ENCODE measurements around the gene LY6G5C. TPM values are rescaled to one million over a fixed set of nuclear protein-coding genes. Genes with fewer than 3 reads are reported as not detected.

Gene LY6G5C
- polyA plus RNA-seq, 3 donors = 4.8 to 7.3 (median 5.8) TPM

DNA sequence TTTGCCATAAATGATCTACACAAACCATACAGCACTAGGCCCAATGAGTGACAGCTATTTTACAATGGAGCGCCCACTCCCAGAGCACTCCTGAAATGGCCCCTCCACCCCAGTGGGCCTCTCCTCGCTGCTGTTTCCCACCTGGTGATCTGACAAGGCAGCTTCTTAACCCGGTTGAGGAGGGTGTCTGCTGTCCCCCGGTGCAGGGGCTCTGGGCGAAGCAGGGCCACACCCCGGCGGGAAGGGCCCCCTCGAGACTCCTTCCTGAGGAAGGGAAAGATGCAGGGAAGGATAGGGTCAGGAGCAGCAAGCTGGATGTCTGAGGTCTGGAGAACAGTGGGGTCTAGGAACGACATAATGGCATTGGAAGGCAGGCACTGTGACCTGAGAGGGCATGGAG, 12.0 kb upstream of the LY6G5C start:
- Histone ChIP-seq H3K27ac (ENCODE audit: low read depth in 1 of 2, low read length in 2 of 2) (no peak overlapping the region), H3K27me3 (ENCODE audit: control insufficient read depth in 2 of 2, insufficient read depth in 2 of 2, low read length in 2 of 2) (no peaks in the 10 kb centered on the region), H3K9me3 (replicated peaks in 1 of 2; ENCODE audit: control insufficient read depth in 1 of 2, insufficient read depth in 1 of 2, low read length in 2 of 2) (no peaks in the 10 kb centered on the region), H3K4me3 (replicated peaks in 1 of 3; ENCODE audit: low read depth in 2 of 3, low read length in 3 of 3) (no peak overlapping the region), H3K79me2 (ENCODE audit: insufficient read depth, low read length) (peaks cover 13% of the 10 kb centered on the region), H3K36me3 (replicated peaks in 1 of 2; ENCODE audit: control insufficient read depth in 1 of 2, insufficient read depth in 2 of 2, low read length in 2 of 2) (peaks cover 82 to 98% of the 10 kb centered on the region in 2 donors), H3K4me2 (replicated peaks; ENCODE audit: extremely low read depth, low read length, poor library complexity, severe bottlenecking) (no peak overlapping the region), H3K4me1 (ENCODE audit: control insufficient read depth in 1 of 2, insufficient read depth in 2 of 2, low read length in 2 of 2) (peaks cover 9 to 10% of the 10 kb centered on the region in 2 donors), H3K9ac (ENCODE audit: insufficient read depth, low read length, poor library complexity, severe bottlenecking) (no peak overlapping the region), H4K20me1 (ENCODE audit: insufficient read depth, low read length) (peaks cover 34% of the 10 kb centered on the region), H2AFZ (ENCODE audit: insufficient read depth, low read depth, low read length, poor library complexity, severe bottlenecking) (no peak overlapping the region)
- no peak for DNase-seq
- peaks cover 82 to 94% of the 10 kb centered on the region in 2 donors for H3K36me3 Mint-ChIP-seq
- TF ChIP-seq, protein P1, sequence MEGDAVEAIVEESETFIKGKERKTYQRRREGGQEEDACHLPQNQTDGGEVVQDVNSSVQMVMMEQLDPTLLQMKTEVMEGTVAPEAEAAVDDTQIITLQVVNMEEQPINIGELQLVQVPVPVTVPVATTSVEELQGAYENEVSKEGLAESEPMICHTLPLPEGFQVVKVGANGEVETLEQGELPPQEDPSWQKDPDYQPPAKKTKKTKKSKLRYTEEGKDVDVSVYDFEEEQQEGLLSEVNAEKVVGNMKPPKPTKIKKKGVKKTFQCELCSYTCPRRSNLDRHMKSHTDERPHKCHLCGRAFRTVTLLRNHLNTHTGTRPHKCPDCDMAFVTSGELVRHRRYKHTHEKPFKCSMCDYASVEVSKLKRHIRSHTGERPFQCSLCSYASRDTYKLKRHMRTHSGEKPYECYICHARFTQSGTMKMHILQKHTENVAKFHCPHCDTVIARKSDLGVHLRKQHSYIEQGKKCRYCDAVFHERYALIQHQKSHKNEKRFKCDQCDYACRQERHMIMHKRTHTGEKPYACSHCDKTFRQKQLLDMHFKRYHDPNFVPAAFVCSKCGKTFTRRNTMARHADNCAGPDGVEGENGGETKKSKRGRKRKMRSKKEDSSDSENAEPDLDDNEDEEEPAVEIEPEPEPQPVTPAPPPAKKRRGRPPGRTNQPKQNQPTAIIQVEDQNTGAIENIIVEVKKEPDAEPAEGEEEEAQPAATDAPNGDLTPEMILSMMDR (IDR thresholded peaks at IDR 0.05) = no peak
- peak overlapping the region in 1 of 7 donors; percentile 42 for H3K27ac Mint-ChIP-seq
- WGBS (ENCODE audit: insufficient coverage) = 91% methylated on average over 8 of the region's 9 CpGs
- intact Hi-C loops (cut with micrococcal nuclease) = no loop called here
- H3K9me3 Mint-ChIP-seq = no peaks in the 10 kb centered on the region
- H3K4me3 Mint-ChIP-seq = no peak overlapping the region
- H3K27me3 Mint-ChIP-seq (ENCODE audit: low read depth in 3 of 3) = peaks cover 0 to under 1% (median 0%) of the 10 kb centered on the region in 3 donors
- H3K4me1 Mint-ChIP-seq = peaks cover 20% of the 10 kb centered on the region

DNA sequence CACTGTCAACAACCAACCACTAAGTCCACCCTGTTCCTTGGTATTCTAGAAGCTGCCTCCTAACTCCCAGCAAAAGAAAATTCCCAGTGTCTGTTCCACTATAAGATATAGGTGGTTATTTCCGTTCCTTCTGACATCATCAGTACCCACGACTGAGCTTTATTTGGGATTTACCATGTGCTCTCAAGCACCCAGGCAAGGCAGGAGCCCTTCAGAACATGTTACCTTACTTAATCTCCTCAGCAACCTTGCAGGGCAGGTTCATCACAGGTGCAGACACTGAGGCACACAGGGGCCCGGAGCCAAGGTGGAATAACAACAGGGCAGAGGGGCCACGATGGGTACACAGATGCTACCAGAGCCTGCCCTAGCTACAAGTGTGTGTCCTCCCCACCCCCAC, 11.5 kb upstream of the LY6G5C start:
- TF ChIP-seq, protein P1 (IDR thresholded peaks at IDR 0.05) = no peak
- Mint-ChIP-seq H3K4me1 (peaks cover 15% of the 10 kb centered on the region), H3K27me3 (ENCODE audit: low read depth in 3 of 3) (peaks cover 0 to 3% (median 1%) of the 10 kb centered on the region in 3 donors), H3K36me3 (peaks cover 82 to 94% of the 10 kb centered on the region in 2 donors), H3K27ac (peak overlapping the region in 1 of 7 donors; percentile 63), H3K4me3 (no peak overlapping the region), H3K9me3 (no peaks in the 10 kb centered on the region)
- H3K27ac ChIP-seq (ENCODE audit: low read depth in 1 of 2, low read length in 2 of 2) = no peak overlapping the region
- H3K4me1 ChIP-seq (ENCODE audit: control insufficient read depth in 1 of 2, insufficient read depth in 2 of 2, low read length in 2 of 2) = peaks cover 9 to 10% of the 10 kb centered on the region in 2 donors
- H3K4me2 ChIP-seq (replicated peaks; ENCODE audit: extremely low read depth, low read length, poor library complexity, severe bottlenecking) = no peak overlapping the region
- no peak overlapping the region for H3K4me3 ChIP-seq (replicated peaks in 1 of 3; ENCODE audit: low read depth in 2 of 3, low read length in 3 of 3)
- WGBS (ENCODE audit: insufficient coverage) = 90% methylated on average over 2 of the region's 4 CpGs
- H3K36me3 ChIP-seq (replicated peaks in 1 of 2; ENCODE audit: control insufficient read depth in 1 of 2, insufficient read depth in 2 of 2, low read length in 2 of 2) = peaks cover 85 to 98% of the 10 kb centered on the region in 2 donors
- DNase-seq = no peak
- H3K27me3 ChIP-seq (ENCODE audit: control insufficient read depth in 2 of 2, insufficient read depth in 2 of 2, low read length in 2 of 2) = no peaks in the 10 kb centered on the region
- intact Hi-C loops (cut with micrococcal nuclease) = no loop called here
- H4K20me1 ChIP-seq (ENCODE audit: insufficient read depth, low read length) = peaks cover 29% of the 10 kb centered on the region
- no peak overlapping the region for H2AFZ ChIP-seq (ENCODE audit: insufficient read depth, low read depth, low read length, poor library complexity, severe bottlenecking)
- H3K79me2 ChIP-seq (ENCODE audit: insufficient read depth, low read length) = peaks cover 8% of the 10 kb centered on the region
- no peak overlapping the region for H3K9ac ChIP-seq (ENCODE audit: insufficient read depth, low read length, poor library complexity, severe bottlenecking)
- H3K9me3 ChIP-seq (replicated peaks in 1 of 2; ENCODE audit: control insufficient read depth in 1 of 2, insufficient read depth in 1 of 2, low read length in 2 of 2) = no peaks in the 10 kb centered on the region

Measured in CD14-positive monocyte (primary cell).